ES-I3 (cell line): ENCODE results near the gene DUSP16.

Experiments used
- H3K36me3 ChIP-seq: 2 replicates; pipeline ENCODE4 v1.6.1; 2013; ENCODE audit warnings: mild to moderate bottlenecking, low read length, control low read depth, moderate library complexity; ENCODE audit not compliant: insufficient read depth
- H3K4me1 ChIP-seq: 2 replicates; pipeline ENCODE4 v1.6.1; 2013; ENCODE audit warnings: mild to moderate bottlenecking, control low read depth, low read length; ENCODE audit not compliant: insufficient read depth
- H3K9ac ChIP-seq: 2 replicates; pipeline ENCODE4 v1.6.1; 2013; ENCODE audit warnings: low read depth, mild to moderate bottlenecking, low read length, moderate library complexity
- H3K9me3 ChIP-seq: 2 replicates; pipeline ENCODE4 v1.6.1; 2013; ENCODE audit warnings: mild to moderate bottlenecking, low read length, moderate library complexity; ENCODE audit not compliant: control insufficient read depth, insufficient read depth

Gene DUSP16

GRCh38 chr12:12542964-12543363 is 19.7 kb downstream of the DUSP16 start:
- peaks cover 10% of the 10 kb centered on the region for H3K4me1 ChIP-seq
- no peak overlapping the region for H3K9ac ChIP-seq
- H3K36me3 ChIP-seq: no peaks in the 10 kb centered on the region
- no peaks in the 10 kb centered on the region for H3K9me3 ChIP-seq

- Histone ChIP-seq H3K9ac (no peak overlapping the region), H3K4me1 (peaks cover 10% of the 10 kb centered on the region), H3K36me3 (no peaks in the 10 kb centered on the region), H3K9me3 (no peaks in the 10 kb centered on the region)
These were observed 20.4 kb downstream of the DUSP16 start for GRCh38 chr12:12542286-12542685.

- H3K4me1 ChIP-seq: peaks cover 10% of the 10 kb centered on the region
- H3K9me3 ChIP-seq: no peaks in the 10 kb centered on the region
- H3K36me3 ChIP-seq: no peaks in the 10 kb centered on the region
- H3K9ac ChIP-seq: no peak overlapping the region
These were observed 20.9 kb downstream of the DUSP16 start for GRCh38 chr12:12541782-12542181.

GRCh38 chr12:12540261-12541013 is 22.2 kb downstream of the DUSP16 start:
- Histone ChIP-seq H3K9me3 (no peaks in the 10 kb centered on the region), H3K36me3 (no peaks in the 10 kb centered on the region), H3K4me1 (peaks cover 10% of the 10 kb centered on the region), H3K9ac (no peak overlapping the region)

- Histone ChIP-seq H3K4me1 (peaks cover 10% of the 10 kb centered on the region), H3K9me3 (no peaks in the 10 kb centered on the region), H3K36me3 (no peaks in the 10 kb centered on the region), H3K9ac (no peak overlapping the region)
These were observed 23.4 kb downstream of the DUSP16 start for GRCh38 chr12:12539028-12539810.

- H3K9me3 ChIP-seq: no peaks in the 10 kb centered on the region
- no peak overlapping the region for H3K9ac ChIP-seq
These were observed 24.1 kb downstream of the DUSP16 start for GRCh38 chr12:12538535-12538934.

GRCh38 chr12:12537421-12537820 is 25.2 kb downstream of the DUSP16 start:
- Histone ChIP-seq H3K9ac (no peak overlapping the region), H3K4me1 (peaks cover 6% of the 10 kb centered on the region; the same call in 1 of the 2 replicates), H3K9me3 (no peaks in the 10 kb centered on the region), H3K36me3 (no peaks in the 10 kb centered on the region)

More at GRCh38 chr12:12538535-12538934, 24.1 kb downstream of the DUSP16 start:
- H3K4me1 ChIP-seq: peaks cover 10% of the 10 kb centered on the region
- no peaks in the 10 kb centered on the region for H3K36me3 ChIP-seq

- no peaks in the 10 kb centered on the region for H3K36me3 ChIP-seq
- peaks cover 6% of the 10 kb centered on the region; the same call in 1 of the 2 replicates for H3K4me1 ChIP-seq
- no peak overlapping the region for H3K9ac ChIP-seq
- H3K9me3 ChIP-seq: no peaks in the 10 kb centered on the region
These were observed 27.7 kb downstream of the DUSP16 start for GRCh38 chr12:12534975-12535374.

GRCh38 chr12:12534166-12534866 is 28.3 kb downstream of the DUSP16 start:
- Histone ChIP-seq H3K9ac (no peak overlapping the region), H3K36me3 (no peaks in the 10 kb centered on the region), H3K9me3 (no peaks in the 10 kb centered on the region), H3K4me1 (peaks cover 6% of the 10 kb centered on the region; the same call in 1 of the 2 replicates)

GRCh38 chr12:12533238-12533829 is 29.3 kb downstream of the DUSP16 start:
- peaks cover 2% of the 10 kb centered on the region for H3K4me1 ChIP-seq
- no peaks in the 10 kb centered on the region for H3K9me3 ChIP-seq
- H3K9ac ChIP-seq: no peak overlapping the region
- H3K36me3 ChIP-seq: no peaks in the 10 kb centered on the region

- Histone ChIP-seq H3K36me3 (no peaks in the 10 kb centered on the region), H3K9me3 (no peaks in the 10 kb centered on the region), H3K4me1 (peaks cover 14% of the 10 kb centered on the region), H3K9ac (no peak overlapping the region)
These were observed 31.5 kb downstream of the DUSP16 start for GRCh38 chr12:12531194-12531593.

- no peaks in the 10 kb centered on the region for H3K36me3 ChIP-seq
- H3K9ac ChIP-seq: no peak overlapping the region
- H3K4me1 ChIP-seq: peaks cover 14% of the 10 kb centered on the region
- no peaks in the 10 kb centered on the region for H3K9me3 ChIP-seq
These were observed 32.8 kb downstream of the DUSP16 start for GRCh38 chr12:12529783-12530421.

GRCh38 chr12:12528361-12529270 is 34.0 kb downstream of the DUSP16 start:
- peaks cover 14% of the 10 kb centered on the region for H3K4me1 ChIP-seq
- H3K36me3 ChIP-seq: no peaks in the 10 kb centered on the region
- H3K9ac ChIP-seq: no peak overlapping the region
- H3K9me3 ChIP-seq: no peaks in the 10 kb centered on the region
